SIG-M5 treated with dmso at 0.1 percent for 504 hours (cell line): ENCODE data around the gene FBXL20.
"Not testable (repeated sequence)": the region's sequence is repeated elsewhere in the genome, so short reads cannot be mapped to it uniquely, and the experiment has no call there.

Experiments
- DNase-seq: peaks from one replicate; lab custom pipeline; 2025; ENCODE audit not compliant: unreplicated experiment; lab: John Stamatoyannopoulos, UW

Gene FBXL20

GRCh38 chr17:39261286-39261685, 140.1 kb downstream of the FBXL20 start:
- DNase-seq = no peak

GRCh38 chr17:39252788-39253460, 148.5 kb downstream of the FBXL20 start:
- no peak for DNase-seq

GRCh38 chr17:39251997-39252396, 149.4 kb downstream of the FBXL20 start:
- no peak for DNase-seq

- DNase-seq = not testable (repeated sequence)
Observed at GRCh38 chr17:39250076-39250475, 151.3 kb downstream of the FBXL20 start.

GRCh38 chr17:39246274-39246673, 155.2 kb downstream of the FBXL20 start:
- DNase-seq = no peak

GRCh38 chr17:39244600-39245570, 156.5 kb downstream of the FBXL20 start:
- DNase-seq = peak; percentile 78

- DNase-seq = peak; percentile 13
Observed at GRCh38 chr17:39244016-39244599, 157.3 kb downstream of the FBXL20 start.

- no peak for DNase-seq
Observed at GRCh38 chr17:39243155-39243554, 158.3 kb downstream of the FBXL20 start.

- DNase-seq = no peak
Observed at GRCh38 chr17:39240631-39241030, 160.8 kb downstream of the FBXL20 start.

- no peak for DNase-seq
Observed at GRCh38 chr17:39239640-39240314, 161.6 kb downstream of the FBXL20 start.

GRCh38 chr17:39238311-39238972, 163.0 kb downstream of the FBXL20 start:
- DNase-seq = no peak

- no peak for DNase-seq
Observed at GRCh38 chr17:39237586-39237985, 163.8 kb downstream of the FBXL20 start.

GRCh38 chr17:39236981-39237441, 164.4 kb downstream of the FBXL20 start:
- DNase-seq = no peak

GRCh38 chr17:39236450-39236927, 164.9 kb downstream of the FBXL20 start:
- DNase-seq = no peak

- peak; percentile 90 for DNase-seq
Observed at GRCh38 chr17:39235555-39236449, 165.6 kb downstream of the FBXL20 start.

GRCh38 chr17:39231591-39232551, 169.6 kb downstream of the FBXL20 start:
- DNase-seq = peak; percentile 18

GRCh38 chr17:39231091-39231561, 170.3 kb downstream of the FBXL20 start:
- no peak for DNase-seq

GRCh38 chr17:39230361-39230760, 171.1 kb downstream of the FBXL20 start:
- DNase-seq = no peak
